Measurements from ENCODE around the gene TRIM9.

DNA sequence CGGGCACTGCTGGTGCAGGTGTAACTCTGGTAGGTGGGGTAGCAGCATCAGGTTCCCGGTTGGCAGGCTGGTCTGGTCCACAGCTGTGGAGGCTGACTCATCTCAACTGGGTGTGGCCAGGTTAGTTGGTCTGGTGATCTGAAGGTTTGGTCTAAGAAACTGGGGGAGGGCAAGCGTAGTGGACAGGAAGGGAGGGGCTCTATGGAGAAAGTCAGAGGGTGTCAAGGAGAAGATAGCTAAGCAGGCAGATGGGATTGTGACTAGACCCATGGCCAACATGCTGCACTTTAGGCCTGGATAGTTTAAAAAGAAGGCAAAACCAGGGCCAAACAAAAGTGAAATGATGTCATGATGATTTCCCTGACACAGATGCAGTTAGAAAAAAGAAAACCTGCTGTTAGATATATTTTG is 7.9 kb downstream of the TRIM9 start:
- no peak for TF ChIP-seq ZNF384 (IDR thresholded peaks at IDR 0.05)
- TF ChIP-seq FOXM1 (IDR thresholded peaks at IDR 0.05; ENCODE audit: borderline replicate concordance), result no peak
- TF ChIP-seq FOXK2 (IDR thresholded peaks at IDR 0.05), result no peak
- no peak for TF ChIP-seq HDGF (IDR thresholded peaks at IDR 0.05; ENCODE audit: borderline replicate concordance)
- TF ChIP-seq NFRKB (IDR thresholded peaks at IDR 0.05), result no peak
- TF ChIP-seq SP1 (IDR thresholded peaks at IDR 0.05), result no peak
- no peak for TF ChIP-seq BHLHE40 (IDR thresholded peaks at IDR 0.05; ENCODE audit: borderline replicate concordance)
- no peak for TF ChIP-seq PKNOX1 (IDR thresholded peaks at IDR 0.05)
- no peak for TF ChIP-seq CTBP1 (IDR thresholded peaks at IDR 0.05; ENCODE audit: borderline replicate concordance)
- TF ChIP-seq ELF4 (IDR thresholded peaks at IDR 0.05), result no peak
- TF ChIP-seq LEF1 (IDR thresholded peaks at IDR 0.05; ENCODE audit: borderline replicate concordance), result no peak
- TF ChIP-seq FOXA1 (IDR thresholded peaks at IDR 0.05), result no peak
- TF ChIP-seq SUZ12 (IDR thresholded peaks at IDR 0.05), result no peak
- no peak for TF ChIP-seq ARNT (IDR thresholded peaks at IDR 0.05)
